Erythroblast (primary cell): ENCODE results near the gene LTV1.

Source experiments
- GATA1 ChIP-seq: IDR thresholded peaks from 2 replicates; pipeline ENCODE4 v1.6.1; 2011; ENCODE audit warnings: low read depth, mild to moderate bottlenecking, control low read depth, low read length, moderate library complexity
- POLR2A ChIP-seq: IDR thresholded peaks from 2 replicates; pipeline ENCODE4 v1.6.1; 2011; ENCODE audit warnings: mild to moderate bottlenecking, low read length

- TF ChIP-seq POLR2A = no peak
- TF ChIP-seq GATA1 = no peak
Observed at GRCh38 chr6:143823548-143823947, 19.6 kb upstream of the LTV1 start.
